DMS114 treated with DMSO at 0.1 percent for 48 hours (cell line): Measurements from ENCODE around the gene CPED1.
"Not testable (repeated sequence)": the region's sequence is repeated elsewhere in the genome, so short reads cannot be mapped to it uniquely, and the experiment has no call there.

Experiments
- DNase-seq: peaks from one replicate; lab custom pipeline; 2025; ENCODE audit not compliant: unreplicated experiment; lab: John Stamatoyannopoulos, UW

Gene CPED1

DNA sequence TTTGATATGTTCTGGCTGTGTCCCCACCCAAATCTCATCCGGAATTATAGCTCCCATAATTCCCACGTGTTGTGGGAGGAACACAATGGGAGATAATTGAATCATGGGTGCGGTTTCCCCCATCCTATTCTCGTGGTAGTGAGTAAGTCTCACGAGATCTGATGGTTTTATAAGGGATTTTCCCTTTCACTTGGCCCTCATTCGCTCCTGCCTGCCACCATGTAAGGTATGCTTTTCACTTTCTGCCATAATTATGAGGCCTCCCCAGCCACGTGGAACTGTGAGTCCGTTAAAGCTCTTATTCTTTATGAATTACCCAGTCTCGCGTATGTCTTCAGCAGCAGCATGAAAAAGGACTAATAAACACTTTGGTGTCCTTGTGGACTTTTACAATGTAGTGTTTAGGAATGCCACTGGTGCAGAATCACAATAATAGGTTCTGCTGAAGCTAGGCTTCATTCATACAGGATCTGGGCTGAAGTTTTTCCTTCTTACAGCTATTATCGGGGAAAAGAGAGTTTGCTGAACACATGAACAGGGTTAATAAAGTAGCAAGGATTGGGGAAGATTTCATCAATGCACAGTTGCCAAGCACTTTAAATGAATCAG lies 74.3 kb downstream of the CPED1 start:
- DNase-seq, result no peak

DNA sequence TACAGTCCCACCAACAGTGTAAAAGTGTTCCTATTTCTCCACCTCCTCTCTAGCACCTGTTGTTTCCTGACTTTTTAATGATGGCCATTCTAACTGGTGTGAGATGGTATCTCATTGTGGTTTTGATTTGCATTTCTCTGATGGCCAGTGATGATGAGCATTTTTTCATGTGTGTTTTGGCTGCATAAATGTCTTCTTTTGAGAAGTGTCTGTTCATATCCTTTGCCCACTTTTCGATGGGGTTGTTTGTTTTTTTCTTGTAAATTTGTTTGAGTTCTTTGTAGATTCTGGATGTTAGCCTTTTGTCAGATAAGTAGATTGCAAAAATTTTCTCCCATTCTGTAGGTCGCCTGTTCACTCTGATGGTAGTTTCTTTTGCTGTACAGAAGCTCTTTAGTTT lies 79.2 kb downstream of the CPED1 start:
- not testable (repeated sequence) for DNase-seq

DNA sequence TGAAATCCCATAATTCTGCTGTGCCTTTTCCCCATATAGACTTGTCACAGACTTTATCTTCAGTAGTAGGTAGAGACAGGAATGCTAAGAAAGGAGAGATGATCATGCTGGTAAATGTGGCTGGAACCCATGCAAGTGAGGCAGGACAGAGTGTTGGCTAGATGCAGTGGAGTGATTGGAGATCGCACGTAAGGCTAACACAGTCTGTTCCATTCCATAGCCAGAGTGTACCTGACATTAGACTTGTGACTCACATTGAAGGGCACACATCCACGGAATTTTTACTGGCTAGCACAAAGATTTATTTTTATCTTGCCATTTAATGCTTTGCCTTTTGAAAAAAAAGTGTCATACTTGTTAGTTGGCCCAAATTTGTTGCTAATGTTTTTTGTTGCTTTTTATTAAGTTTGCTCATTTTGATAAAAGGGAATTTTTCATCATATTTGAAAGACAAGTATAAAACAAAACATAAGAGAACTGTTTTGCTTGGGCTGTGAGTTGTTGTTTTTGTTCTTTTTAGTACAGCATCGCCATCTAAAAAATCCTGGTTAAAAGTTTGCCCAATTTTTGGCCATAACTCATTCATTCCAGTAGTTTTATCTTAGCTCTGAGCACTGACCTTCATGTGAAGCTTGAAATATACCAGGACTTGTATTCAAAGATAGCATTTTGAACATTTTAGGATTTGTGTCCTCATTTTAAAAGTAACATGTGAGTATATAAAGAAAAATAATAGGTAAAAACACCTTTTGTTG lies 81.0 kb downstream of the CPED1 start:
- DNase-seq, result no peak

DNA sequence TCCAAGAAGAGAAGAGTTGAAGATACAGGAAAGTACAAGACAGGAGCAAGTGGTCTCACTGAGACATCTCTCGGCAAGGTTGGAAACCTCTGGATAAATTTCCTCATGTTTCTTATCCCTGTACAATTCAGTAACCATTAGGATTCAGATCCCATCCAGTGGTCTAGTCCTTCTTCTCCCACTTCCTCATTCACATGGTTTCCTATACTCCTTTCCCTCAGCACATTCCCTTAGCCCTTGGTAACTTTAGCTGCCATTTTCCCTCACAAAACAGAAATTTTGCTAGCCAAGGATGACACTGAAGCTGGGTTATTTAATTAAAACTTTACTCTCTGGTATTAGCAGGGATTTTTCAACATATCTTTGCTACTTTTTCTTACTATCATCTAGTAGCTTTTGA lies 82.6 kb downstream of the CPED1 start:
- no peak for DNase-seq

DNA sequence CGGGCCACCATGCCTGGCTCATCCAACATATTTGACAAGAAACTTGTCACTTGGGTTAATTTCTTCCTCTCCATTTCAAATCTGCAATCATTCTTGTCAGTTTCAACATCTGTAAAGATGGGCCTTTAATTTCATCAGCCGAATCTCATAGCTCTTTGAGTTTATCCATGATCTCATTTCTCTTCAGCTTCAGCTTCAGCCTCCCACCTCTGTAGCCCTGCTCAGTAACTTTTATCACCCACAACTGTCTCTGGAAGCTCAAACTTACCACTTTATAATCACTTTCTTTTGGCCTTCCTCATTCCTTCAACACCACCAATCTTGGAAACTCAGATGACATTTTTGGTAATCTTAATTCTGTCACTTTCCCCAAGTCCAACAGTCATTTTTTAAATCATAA lies 83.2 kb downstream of the CPED1 start:
- DNase-seq, result no peak

DNA sequence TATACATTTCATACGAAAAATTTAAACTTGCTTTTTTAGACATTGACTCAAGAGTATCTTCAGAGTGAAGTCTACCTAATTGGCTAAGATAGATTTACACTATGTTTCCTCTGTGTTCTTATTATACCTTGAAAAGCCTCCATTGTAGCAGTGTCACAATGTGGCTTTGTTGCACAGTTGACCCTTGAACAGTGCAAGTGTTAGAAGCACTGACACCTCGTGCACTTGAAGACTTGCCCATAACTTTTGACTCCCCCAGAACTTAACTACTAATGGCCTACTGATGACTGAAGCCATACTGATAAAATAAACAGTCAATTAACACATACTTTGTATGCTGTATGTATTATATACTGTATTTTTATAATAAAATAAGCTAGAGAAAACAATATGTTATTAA lies 84.3 kb downstream of the CPED1 start:
- no peak for DNase-seq

DNA sequence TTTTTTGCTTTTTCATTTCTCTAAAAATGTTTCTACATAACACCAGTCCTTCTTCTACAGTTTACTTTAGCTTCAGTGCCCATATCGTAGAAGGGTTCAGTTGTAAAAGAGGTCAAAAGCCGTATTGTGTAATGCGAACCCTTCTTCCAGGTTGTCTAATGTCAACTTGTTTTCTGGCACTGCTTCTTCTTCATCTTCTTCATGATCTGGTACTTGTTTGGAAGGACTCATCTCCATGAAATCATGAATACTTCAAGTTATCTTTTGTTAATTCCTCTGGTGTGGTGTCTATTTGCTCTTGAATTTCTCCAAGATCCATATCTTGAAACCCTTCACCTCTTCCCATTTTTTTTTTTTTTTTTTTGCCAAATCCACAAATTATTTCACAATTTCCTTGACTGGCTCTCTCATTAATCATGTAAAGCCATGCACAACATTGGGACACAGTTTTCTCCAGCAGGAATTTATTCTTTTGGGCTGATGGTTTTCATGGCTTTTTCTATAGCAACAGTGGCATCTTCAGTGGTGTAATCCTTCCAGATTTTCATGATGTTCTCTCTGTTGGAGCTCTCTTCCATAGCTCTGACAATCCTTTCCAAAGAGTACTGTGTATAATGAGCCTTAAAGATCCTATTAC lies 85.1 kb downstream of the CPED1 start:
- no peak for DNase-seq

DNA sequence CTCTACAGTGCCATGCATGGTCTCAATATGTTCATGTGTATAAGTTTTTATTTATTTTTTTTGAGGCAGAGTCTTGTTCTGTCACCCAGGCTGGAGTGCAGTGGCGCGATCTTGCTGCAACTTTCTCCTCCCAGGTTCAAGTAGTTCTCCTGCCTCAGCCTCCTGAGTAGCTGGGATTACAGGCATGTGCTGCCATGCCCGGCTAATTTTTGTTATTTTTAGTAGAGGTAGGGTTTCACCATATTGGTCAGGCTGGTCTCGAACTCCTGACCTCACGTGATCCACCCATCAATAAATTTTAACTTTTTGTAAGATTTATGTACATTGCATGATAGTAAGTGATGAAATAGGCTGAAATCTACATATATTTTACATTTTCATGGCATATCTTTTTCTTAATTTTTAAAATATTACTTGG lies 86.9 kb downstream of the CPED1 start:
- DNase-seq, result not testable (repeated sequence)

DNA sequence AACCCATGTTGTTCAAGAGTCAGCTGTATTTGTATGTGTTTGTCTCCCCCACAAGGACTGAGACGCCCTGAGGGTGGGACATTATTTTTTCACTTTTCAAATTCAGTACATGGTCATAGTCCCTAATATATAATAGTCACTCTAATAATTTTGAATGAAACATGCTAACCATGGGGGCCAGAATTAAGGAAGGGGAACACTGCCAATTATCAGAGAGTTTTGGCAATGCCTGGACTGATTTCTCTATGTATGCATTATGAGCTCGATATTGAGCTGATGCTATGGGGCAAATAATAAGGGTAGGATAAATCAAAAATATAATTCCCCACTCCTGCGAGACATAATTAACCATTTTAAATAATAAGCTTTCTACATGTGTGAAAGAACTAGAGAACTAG lies 87.4 kb downstream of the CPED1 start:
- DNase-seq, result no peak

DNA sequence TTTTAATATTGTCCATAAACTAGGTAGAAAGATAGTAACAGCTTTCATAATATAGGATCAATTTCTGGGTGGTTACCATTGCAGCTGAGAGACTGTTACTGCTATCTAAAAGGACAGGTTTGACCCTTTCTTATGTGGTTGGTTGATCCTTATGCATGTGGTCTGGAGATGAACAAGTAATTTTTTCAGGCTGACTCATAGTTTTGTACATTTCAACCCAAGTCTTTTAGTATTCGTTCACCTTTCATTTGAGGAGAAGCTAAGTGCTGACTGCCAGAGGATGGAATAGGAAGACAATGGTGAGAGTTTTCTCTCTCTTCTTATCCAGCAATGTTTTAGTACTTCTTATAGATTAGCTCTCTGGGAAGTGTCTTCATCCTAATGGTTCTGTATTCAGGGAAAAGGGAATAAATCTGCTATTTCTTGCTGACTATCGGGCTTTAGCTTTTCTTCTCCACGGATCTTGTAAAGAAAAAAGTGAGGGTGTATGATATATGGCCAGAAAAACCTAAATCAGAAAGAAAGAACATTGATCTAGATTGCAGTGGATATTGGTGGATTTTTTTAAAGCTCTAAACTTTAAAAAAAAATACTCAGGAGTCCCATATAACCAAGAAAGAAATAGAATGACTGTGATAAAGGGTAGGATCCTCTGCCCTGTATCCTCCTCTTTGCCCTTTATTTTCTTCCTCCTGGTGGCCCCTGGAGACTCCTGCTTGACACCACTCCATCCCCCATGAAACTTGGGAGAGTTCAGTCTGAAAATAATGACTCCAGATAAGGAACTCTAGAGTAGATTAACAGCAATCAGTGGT lies 88.0 kb downstream of the CPED1 start:
- no peak for DNase-seq

DNA sequence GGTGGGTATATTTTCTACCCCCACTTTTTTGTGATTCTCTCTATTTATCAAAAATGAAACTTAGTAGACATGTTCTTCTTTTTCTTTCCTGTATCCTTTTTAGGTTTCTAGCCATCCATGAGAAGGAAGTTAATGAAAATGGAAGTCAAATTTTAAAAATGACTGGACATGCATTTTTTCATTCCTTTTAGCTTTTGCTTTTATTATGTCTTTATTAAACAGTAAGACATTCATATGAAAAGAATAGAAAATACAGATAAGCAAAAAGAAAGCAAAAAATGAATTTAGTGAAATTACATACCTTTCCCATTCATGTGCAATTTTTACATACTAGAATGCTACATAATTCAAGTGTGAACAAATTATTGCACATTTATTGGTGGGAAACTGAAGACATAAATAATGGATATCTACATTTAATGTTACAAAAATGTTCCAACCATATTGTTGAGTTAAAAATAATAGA lies 88.7 kb downstream of the CPED1 start:
- no peak for DNase-seq

DNA sequence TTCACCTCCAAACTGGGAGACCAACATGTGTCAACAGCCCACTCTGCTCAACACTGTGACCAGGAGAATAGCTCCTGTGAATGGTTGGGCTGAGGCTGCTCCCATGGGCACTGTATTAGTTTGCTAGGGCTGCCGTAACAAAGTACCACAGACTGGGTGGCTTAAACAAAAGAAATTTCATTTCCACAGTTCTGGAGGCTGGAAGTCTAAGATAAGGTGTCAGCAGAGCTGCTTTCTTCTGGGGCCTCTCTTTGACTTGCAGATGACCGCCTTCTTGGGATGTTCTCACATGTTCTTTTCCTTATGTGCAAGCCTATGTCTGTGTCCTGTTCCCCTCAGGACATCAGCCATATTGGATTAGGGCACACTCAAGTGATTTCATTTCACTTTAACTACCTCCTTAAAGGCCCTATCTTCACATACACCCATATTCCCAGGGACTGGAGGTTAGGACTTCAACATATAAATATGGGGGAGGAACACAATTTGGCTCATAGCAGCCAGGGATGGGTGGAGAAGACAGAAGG lies 90.3 kb downstream of the CPED1 start:
- DNase-seq, result no peak

DNA sequence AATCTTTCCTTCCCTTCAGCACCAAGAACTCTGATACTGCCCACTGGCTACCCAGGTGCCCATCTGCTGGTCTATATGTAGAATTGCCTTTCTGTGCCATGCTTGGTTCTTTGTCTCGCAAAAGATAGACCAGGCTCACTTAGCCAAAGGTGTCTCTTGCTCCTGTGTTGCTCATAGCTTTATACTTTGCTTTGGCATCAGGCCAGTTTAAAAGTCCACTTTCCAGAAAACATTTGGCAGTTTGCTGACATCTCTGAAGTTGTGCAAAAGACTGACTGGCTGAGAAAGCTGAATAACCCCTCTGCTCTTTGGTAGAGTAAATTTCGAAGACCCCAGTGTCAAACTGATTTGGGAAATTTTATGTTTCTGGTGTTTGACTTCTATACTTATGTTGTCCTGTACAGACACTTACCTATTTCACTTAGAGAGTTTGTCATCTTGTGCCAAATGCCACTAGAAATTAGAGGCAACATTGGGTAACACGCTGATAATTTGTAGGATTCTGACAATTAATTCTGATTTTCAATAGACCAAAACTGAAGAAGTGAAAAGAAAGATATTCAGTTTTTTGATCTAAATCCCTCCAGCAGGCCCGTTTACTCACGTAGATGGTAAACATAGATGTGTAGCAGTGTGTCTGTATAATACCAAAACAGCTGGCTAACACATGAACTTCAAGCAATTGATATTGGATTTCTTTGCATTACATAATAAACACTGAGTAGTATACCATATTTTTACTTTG lies 91.1 kb downstream of the CPED1 start:
- no peak for DNase-seq

DNA sequence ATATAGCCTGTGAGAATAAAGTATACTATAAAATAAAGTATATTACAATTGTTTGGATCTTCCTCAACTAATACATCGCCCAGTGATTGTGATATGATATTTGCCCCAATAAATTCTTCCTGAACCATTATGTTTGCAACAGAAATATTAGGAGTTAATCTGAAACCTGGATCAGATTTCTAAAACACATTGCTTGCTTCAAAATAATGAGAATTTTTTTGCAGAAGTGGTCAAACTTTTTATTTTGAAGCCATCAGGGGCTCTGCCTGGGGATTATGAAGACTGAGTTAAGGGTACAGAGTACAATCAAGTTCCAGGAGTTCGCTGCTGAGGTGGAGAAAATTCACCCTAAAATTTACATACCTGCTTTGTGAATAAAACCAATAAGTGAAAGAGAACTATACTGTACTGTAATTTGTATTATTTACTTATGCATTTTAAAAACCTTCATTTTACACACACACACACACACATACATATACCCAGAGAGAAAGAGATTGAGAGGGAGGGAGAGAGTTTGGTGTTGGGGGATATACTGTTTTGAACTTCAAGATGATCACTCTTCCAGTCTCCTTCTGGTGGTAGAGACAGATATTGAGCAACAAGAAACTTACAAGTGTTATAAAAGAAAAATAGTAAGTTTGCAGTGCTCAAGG lies 91.9 kb downstream of the CPED1 start:
- DNase-seq, result no peak

DNA sequence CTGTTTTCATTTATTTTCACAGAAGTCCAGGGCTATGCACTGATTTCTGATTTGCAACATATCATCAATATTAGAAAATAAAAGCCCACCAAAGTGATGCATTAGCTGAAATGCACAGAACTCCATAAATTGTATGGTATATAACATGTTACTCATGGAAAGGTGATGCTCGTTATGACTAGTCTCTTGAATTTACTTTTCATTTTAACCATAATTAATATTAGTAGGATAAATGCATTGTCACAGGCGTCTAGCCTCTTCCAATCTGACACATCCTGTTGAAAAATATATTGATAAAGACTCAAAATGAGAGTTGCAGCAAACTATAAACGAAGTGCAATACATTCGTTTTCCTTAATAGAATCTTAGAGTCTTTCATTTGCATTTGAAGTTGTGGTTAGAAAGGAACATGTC lies 92.4 kb downstream of the CPED1 start:
- DNase-seq, result no peak

DNA sequence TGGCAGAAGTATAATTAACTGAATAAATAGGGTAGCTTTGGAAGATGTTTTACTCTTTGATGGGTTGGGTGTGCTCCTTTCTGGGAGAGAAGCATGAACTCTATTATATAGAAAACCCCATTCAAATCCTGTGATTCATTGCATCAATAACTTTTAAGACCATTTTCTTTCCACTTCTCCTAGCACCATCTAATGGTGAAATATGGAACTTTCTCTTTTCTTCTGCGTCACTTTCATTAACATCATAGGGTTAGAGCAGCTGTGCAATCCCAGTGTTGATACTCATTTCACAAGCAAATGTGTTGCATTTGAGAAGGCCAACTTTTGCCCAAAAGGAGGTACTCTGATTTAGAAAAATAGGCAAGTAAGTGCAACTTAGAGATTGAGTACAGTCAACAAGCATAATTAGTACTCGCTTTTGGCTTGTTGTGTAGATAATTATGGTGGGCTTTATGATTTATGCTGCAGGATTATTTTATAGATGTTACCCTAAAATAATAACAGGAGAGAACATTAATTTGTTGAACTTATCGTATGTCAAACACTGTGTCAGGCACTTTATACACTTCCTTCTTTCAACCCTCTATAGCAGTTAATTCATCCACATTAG lies 92.9 kb downstream of the CPED1 start:
- peak; percentile 52 for DNase-seq

DNA sequence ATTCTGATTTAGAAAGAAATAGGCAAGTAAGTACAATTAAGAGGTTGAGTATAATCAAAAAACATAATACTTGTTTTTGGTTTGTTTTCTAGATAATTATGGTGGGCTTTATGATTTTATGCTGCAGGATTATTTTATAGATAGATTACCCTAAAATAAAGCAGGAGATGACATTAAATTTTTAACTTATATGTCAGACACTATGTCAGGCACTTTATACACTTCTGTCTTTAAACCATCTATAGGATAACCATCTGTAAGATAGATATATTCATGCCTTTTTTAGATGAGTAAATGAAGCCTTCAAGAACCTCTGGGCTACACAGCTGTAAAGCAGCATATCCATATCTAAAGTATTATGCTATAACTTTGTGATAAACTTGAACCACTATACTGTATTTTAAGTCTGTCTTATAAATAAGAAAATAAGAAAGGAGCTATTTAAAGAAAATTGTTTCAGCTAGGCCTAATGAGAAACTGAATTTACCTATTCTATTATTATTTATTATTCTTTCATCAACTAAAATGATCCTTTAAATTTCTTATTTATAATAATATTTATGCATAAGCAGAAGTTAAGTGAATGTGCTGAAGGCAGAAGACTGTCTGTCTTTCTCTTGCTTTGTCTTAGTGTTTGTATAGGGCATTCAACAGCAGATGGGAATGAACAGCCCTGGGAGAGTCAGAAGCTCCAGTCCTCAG lies 94.0 kb downstream of the CPED1 start:
- no peak for DNase-seq

DNA sequence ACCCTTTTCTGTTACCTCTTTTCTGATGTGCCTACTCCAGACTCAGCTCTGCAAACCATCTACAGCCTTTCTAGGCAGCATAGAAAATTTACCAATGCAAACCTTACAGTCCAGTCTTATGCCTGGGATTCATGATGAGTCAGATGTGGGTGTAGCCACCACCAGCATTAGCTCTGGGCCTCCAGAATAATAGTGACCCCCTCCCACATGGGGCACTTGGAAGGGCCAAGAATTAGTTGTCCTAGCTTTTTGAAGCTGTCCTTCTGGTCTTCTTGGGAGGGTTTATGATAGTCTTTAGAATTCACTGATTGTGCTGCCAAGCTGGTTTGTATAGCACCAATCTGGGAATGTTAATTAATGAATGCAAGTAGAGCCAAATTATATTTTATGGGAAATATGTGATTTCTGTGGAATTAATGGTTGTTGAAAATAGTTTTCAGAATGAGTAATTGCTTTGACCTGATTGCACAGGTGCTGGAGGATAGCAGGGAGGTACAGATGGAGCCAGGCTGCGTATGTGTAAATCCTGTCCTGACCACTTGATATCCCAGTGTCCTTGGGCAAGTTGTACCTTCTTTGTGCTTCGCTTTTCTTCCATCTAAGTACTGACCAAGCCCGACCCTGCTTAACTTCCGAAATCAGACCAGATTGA lies 94.8 kb downstream of the CPED1 start:
- no peak for DNase-seq
